WTC11 (cell line): ENCODE measurements around the gene ATP9A. TPM values are rescaled to one million over a fixed set of nuclear protein-coding genes. Genes with fewer than 3 reads are reported as not detected.
A peak's percentile ranks its signal among the peaks of the same experiment; 100 is the strongest.

Source experiments
- ATAC-seq: fragments of 200-7000 bp; cut with Tn5 transposase; 2 replicates; pipeline ENCODE4 v1.10.0; 2021; ENCODE audit warnings: mild to moderate bottlenecking, moderate library complexity
- CTCF ChIA-PET: fragments of 300-600 bp; sonication (Branson Sonifier 250); formaldehyde crosslinking; loops from one replicate; lab custom pipeline; 2021; ENCODE audit warnings: antibody characterized with exemption; lab: Charles Lee
- POLR2A ChIA-PET: fragments of 350-600 bp; sonication (Branson Sonifier 250); formaldehyde crosslinking; loops from one replicate; lab custom pipeline; 2021; ENCODE audit warnings: antibody characterized with exemption; lab: Charles Lee
- DNase-seq: peaks from one replicate; pipeline ENCODE4 v3.0.0; 2021; ENCODE audit warnings: low spot score
- H3K27ac Mint-ChIP-seq: 2 replicates; pipeline ENCODE4 v1.8.0; 2021; ENCODE audit warnings: mixed read lengths
- H3K27me3 Mint-ChIP-seq: 2 replicates; pipeline ENCODE4 v1.8.0; 2021; ENCODE audit warnings: low read depth, mild to moderate bottlenecking, moderate library complexity, mixed read lengths
- H3K36me3 Mint-ChIP-seq: 2 replicates; pipeline ENCODE4 v1.8.0; 2021; ENCODE audit warnings: mixed read lengths
- H3K4me1 Mint-ChIP-seq: 2 replicates; pipeline ENCODE4 v1.8.0; 2022; ENCODE audit warnings: mixed read lengths
- H3K4me3 Mint-ChIP-seq: 2 replicates; pipeline ENCODE4 v1.8.0; 2021; ENCODE audit warnings: mild to moderate bottlenecking, moderate library complexity, mixed read lengths
- H3K9me3 Mint-ChIP-seq: 2 replicates; pipeline ENCODE4 v1.8.0; 2021; ENCODE audit warnings: mixed read lengths
- AR ChIP-seq: fragments of 250-450 bp; sonication (Bioruptor Pico); IDR thresholded peaks from 2 replicates; pipeline ENCODE4 v1.9.0; 2021; ENCODE audit warnings: mild to moderate bottlenecking
- ATF2 ChIP-seq: sonication (generic); formaldehyde crosslinking; IDR thresholded peaks from 2 replicates; pipeline ENCODE4 v1.8.1; 2022; ENCODE audit warnings: low read depth, missing genetic modification reagents, borderline replicate concordance
- CBFB ChIP-seq: sonication (generic); formaldehyde crosslinking; IDR thresholded peaks from 2 replicates; pipeline ENCODE4 v1.8.1; 2022; ENCODE audit warnings: mild to moderate bottlenecking, low read depth, missing genetic modification reagents
- E2F5 ChIP-seq: sonication (generic); formaldehyde crosslinking; IDR thresholded peaks from 2 replicates; pipeline ENCODE4 v1.8.1; 2022; ENCODE audit warnings: mild to moderate bottlenecking, moderate library complexity, missing genetic modification reagents
- EMX1 ChIP-seq: fragments of 250-450 bp; sonication (Bioruptor Pico); IDR thresholded peaks from 2 replicates; pipeline ENCODE4 v1.8.0; 2021; ENCODE audit warnings: mild to moderate bottlenecking
- FOXK1 ChIP-seq: sonication (generic); formaldehyde crosslinking; IDR thresholded peaks from 2 replicates; pipeline ENCODE4 v1.8.0; 2022; ENCODE audit warnings: mild to moderate bottlenecking, moderate library complexity, missing genetic modification reagents
- IRF2 ChIP-seq: sonication (generic); formaldehyde crosslinking; IDR thresholded peaks from 2 replicates; pipeline ENCODE4 v1.8.0; 2022; ENCODE audit warnings: low read depth, missing genetic modification reagents, borderline replicate concordance
- KAT7 ChIP-seq: sonication (generic); formaldehyde crosslinking; IDR thresholded peaks from 2 replicates; pipeline ENCODE4 v1.8.1; 2023; ENCODE audit warnings: missing genetic modification reagents, mild to moderate bottlenecking, borderline replicate concordance
- NFATC4 ChIP-seq: fragments of 250-450 bp; sonication (Bioruptor Pico); IDR thresholded peaks from 2 replicates; pipeline ENCODE4 v1.9.0; 2021; ENCODE audit warnings: mild to moderate bottlenecking
- NR1H2 ChIP-seq: sonication (generic); formaldehyde crosslinking; IDR thresholded peaks from 2 replicates; pipeline ENCODE4 v1.9.0; 2021; ENCODE audit warnings: mild to moderate bottlenecking, moderate library complexity, missing genetic modification reagents
- RELA ChIP-seq: sonication (generic); formaldehyde crosslinking; IDR thresholded peaks from 2 replicates; pipeline ENCODE4 v1.8.1; 2022; ENCODE audit warnings: missing genetic modification reagents, mild to moderate bottlenecking, borderline replicate concordance
- RORB ChIP-seq: fragments of 250-450 bp; sonication (Bioruptor Pico); IDR thresholded peaks from 2 replicates; pipeline ENCODE4 v1.9.0; 2021; ENCODE audit warnings: mild to moderate bottlenecking
- TCF7 ChIP-seq: sonication (generic); formaldehyde crosslinking; IDR thresholded peaks from 2 replicates; pipeline ENCODE4 v1.8.0; 2022; ENCODE audit warnings: mild to moderate bottlenecking, low read depth, missing genetic modification reagents, moderate library complexity
- TEAD1 ChIP-seq: sonication (generic); formaldehyde crosslinking; IDR thresholded peaks from 2 replicates; pipeline ENCODE4 v1.8.0; 2022; ENCODE audit warnings: mild to moderate bottlenecking, missing genetic modification reagents
- TEAD4 ChIP-seq: sonication (generic); formaldehyde crosslinking; IDR thresholded peaks from 2 replicates; pipeline ENCODE4 v1.8.0; 2022; ENCODE audit warnings: mild to moderate bottlenecking, missing genetic modification reagents
- TP53 ChIP-seq: sonication (generic); formaldehyde crosslinking; IDR thresholded peaks from 2 replicates; pipeline ENCODE4 v1.8.1; 2023; ENCODE audit warnings: mild to moderate bottlenecking, missing genetic modification reagents
- ZNF317 ChIP-seq: sonication (generic); formaldehyde crosslinking; IDR thresholded peaks from 2 replicates; pipeline ENCODE4 v1.8.1; 2023; ENCODE audit warnings: low read depth, mild to moderate bottlenecking, moderate library complexity, missing genetic modification reagents, borderline replicate concordance
- ZNF396 ChIP-seq: fragments of 250-450 bp; sonication (Bioruptor Pico); IDR thresholded peaks from 2 replicates; pipeline ENCODE4 v1.8.0; 2021; ENCODE audit warnings: mild to moderate bottlenecking, moderate library complexity, borderline replicate concordance
- ZNF423 ChIP-seq: fragments of 250-450 bp; sonication (Bioruptor Pico); IDR thresholded peaks from 2 replicates; pipeline ENCODE4 v2.1.2; 2022; ENCODE audit warnings: mild to moderate bottlenecking, moderate library complexity
- total RNA-seq: library from RNA; stranded (reverse); gene quantifications from 3 replicates; pipeline ENCODE4 v1.2.3, GENCODE V29; 2021
- TF ChIP-seq, protein P1 (sequence below): sonication (generic); formaldehyde crosslinking; IDR thresholded peaks from 2 replicates; pipeline ENCODE4 v1.8.0; 2023; ENCODE audit warnings: mild to moderate bottlenecking, missing genetic modification reagents

The ATP9A gene
- total RNA-seq, 1 experiment from 2014 or later: 5.0 TPM

- TF ChIP-seq AR (CRISPR knock-in tag) (no peak), RELA (CRISPR knock-in tag) (no peak), ATF2 (no peak), FOXK1 (no peak), TEAD1 (no peak)
Observed at GRCh38 chr20:51720854-51721253, 47.3 kb downstream of the ATP9A start (continued).

DNA sequence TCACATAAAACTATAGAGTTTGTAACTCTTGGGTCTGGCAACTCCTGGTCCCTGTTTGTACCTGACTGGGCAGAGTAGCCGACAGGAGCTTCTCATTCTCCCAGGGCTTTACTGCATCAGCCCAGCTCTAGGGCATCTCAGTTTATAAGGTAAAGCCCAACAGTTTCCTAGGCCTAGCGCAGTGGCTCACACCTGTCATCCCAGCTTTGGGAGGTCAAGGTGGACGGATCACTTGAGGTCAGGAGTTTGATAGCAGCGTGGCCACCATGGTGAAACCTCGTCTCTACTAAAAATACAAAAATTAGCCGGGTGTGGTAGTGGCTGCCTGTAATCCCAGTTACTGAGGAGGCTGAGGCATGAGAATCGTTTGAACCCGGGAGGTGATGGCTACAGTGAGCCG, 47.8 kb downstream of the ATP9A start:
- ChIA-PET POLR2A (no interaction called here), CTCF (interaction anchor here (1.2 kb wide), 1 partner anchor 20 kb away, joined by 3 read pairs; no protein-coding TSS in a partner anchor)
- TF ChIP-seq TEAD4 (no peak), RORB (CRISPR knock-in tag) (no peak), KAT7 (CRISPR knock-in tag) (no peak), TCF7 (CRISPR knock-in tag) (no peak), NR1H2 (CRISPR knock-in tag) (no peak), ZNF423 (CRISPR knock-in tag) (no peak), IRF2 (CRISPR knock-in tag) (no peak), EMX1 (CRISPR knock-in tag) (no peak), CBFB (CRISPR knock-in tag) (no peak), AR (CRISPR knock-in tag) (no peak), ZNF317 (CRISPR knock-in tag) (no peak), E2F5 (CRISPR knock-in tag) (no peak)
- Mint-ChIP-seq H3K4me1 (peaks cover 4% of the 10 kb centered on the region), H3K9me3 (no peaks in the 10 kb centered on the region), H3K27me3 (no peaks in the 10 kb centered on the region), H3K4me3 (no peak overlapping the region), H3K27ac (no peak overlapping the region), H3K36me3 (no peaks in the 10 kb centered on the region)
- no peak for DNase-seq
- no peak for ATAC-seq

GRCh38 chr20:51715856-51716185, 52.4 kb downstream of the ATP9A start:
- H3K4me3 Mint-ChIP-seq: no peak overlapping the region
- ATAC-seq (no peak), DNase-seq (no peak)
- POLR2A ChIA-PET: no interaction called here
- H3K27me3 Mint-ChIP-seq: no peaks in the 10 kb centered on the region
- no peaks in the 10 kb centered on the region for H3K9me3 Mint-ChIP-seq
- peaks cover 34% of the 10 kb centered on the region for H3K4me1 Mint-ChIP-seq
- H3K27ac Mint-ChIP-seq: peak overlapping the region; percentile 10; the same call in 1 of the 2 replicates
- H3K36me3 Mint-ChIP-seq: no peaks in the 10 kb centered on the region
- CTCF ChIA-PET: interaction anchor here (1.1 to 3.5 kb wide), 4 partner anchors 15 to 368 kb away, joined by 3 to 12 read pairs (median 4); no protein-coding TSS in a partner anchor
- TF ChIP-seq, protein P1, sequence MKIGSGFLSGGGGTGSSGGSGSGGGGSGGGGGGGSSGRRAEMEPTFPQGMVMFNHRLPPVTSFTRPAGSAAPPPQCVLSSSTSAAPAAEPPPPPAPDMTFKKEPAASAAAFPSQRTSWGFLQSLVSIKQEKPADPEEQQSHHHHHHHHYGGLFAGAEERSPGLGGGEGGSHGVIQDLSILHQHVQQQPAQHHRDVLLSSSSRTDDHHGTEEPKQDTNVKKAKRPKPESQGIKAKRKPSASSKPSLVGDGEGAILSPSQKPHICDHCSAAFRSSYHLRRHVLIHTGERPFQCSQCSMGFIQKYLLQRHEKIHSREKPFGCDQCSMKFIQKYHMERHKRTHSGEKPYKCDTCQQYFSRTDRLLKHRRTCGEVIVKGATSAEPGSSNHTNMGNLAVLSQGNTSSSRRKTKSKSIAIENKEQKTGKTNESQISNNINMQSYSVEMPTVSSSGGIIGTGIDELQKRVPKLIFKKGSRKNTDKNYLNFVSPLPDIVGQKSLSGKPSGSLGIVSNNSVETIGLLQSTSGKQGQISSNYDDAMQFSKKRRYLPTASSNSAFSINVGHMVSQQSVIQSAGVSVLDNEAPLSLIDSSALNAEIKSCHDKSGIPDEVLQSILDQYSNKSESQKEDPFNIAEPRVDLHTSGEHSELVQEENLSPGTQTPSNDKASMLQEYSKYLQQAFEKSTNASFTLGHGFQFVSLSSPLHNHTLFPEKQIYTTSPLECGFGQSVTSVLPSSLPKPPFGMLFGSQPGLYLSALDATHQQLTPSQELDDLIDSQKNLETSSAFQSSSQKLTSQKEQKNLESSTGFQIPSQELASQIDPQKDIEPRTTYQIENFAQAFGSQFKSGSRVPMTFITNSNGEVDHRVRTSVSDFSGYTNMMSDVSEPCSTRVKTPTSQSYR: no peak
- TF ChIP-seq NFATC4 (CRISPR knock-in tag) (no peak), ZNF317 (CRISPR knock-in tag) (no peak), RORB (CRISPR knock-in tag) (no peak), ZNF396 (CRISPR knock-in tag) (no peak), TP53 (CRISPR knock-in tag) (no peak), EMX1 (CRISPR knock-in tag) (no peak)
